Lower lobe of right lung (tissue), 2 donors: ENCODE results near the gene PRG3. TPM values are rescaled to one million over a fixed set of nuclear protein-coding genes. Genes with fewer than 3 reads are reported as not detected.

Source experiments
- ATAC-seq, 2 donors: fragments of 200-7000 bp; cut with Tn5 transposase; one replicate each; pipeline ENCODE4 v1.9.1; 2020 to 2022; ENCODE audit warnings: mild to moderate bottlenecking in 2 of 2, moderate library complexity in 2 of 2
- DNase-seq: peaks from one replicate; pipeline ENCODE4 v3.0.0-alpha.2; 2020
- H3K27ac ChIP-seq: fragments of 200-600 bp; one replicate; pipeline ENCODE4 v1.8.0; 2022
- H3K27me3 ChIP-seq: fragments of 200-600 bp; one replicate; pipeline ENCODE4 v1.8.0; 2022; ENCODE audit warnings: low read depth
- H3K36me3 ChIP-seq: fragments of 200-600 bp; one replicate; pipeline ENCODE4 v1.8.0; 2022; ENCODE audit warnings: mild to moderate bottlenecking
- H3K4me1 ChIP-seq: fragments of 200-600 bp; one replicate; pipeline ENCODE4 v1.8.0; 2022
- H3K4me3 ChIP-seq: fragments of 200-600 bp; one replicate; pipeline ENCODE4 v1.8.0; 2022; ENCODE audit warnings: mild to moderate bottlenecking
- H3K9me3 ChIP-seq: fragments of 200-600 bp; one replicate; pipeline ENCODE4 v1.8.0; 2022
- intact Hi-C: fragments of 100-400 bp; cut with DNase I; formaldehyde crosslinking; loops from one replicate; pipeline ENCODE4 v1.11.0; 2022
- total RNA-seq: library from RNA; stranded (reverse); fragmentation: NEBNext Ultra II Directional; extraction: Animal tissue kit (Norgen Biotek cat#: 25700); gene quantifications from one replicate; pipeline ENCODE4 v1.2.1, GENCODE V29; 2021
- TF ChIP-seq, protein P1 (sequence below): fragments of 200-600 bp; IDR thresholded peaks from one replicate; pipeline ENCODE4 v1.8.0; 2022; ENCODE audit warnings: antibody characterized with exemption, mild to moderate bottlenecking
- donor health status: DM: no; HTN: yes; CAD: no; lungs with severe emphysema.

PRG3 gene
- total RNA-seq, 1 donor from 2014 or later: not detected

DNA sequence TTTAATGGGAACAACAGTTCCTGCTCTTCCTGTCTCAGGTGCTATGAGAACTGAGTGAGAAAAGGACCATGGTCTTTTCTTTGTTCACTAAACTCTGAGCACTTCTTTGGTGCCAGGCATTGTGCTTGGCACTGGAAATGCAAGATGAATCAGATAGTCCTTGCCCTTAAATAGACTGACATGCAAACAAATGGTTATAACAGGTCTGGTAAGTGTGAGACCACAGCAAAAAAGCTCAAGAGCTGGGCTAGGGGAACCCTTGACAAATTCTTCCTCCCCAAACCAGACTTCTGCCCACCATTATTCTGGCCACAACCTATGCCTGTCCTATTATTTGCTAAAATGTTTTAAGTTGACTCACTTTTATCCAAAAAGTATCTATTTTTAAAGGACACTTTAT lies 40.9 kb upstream of the PRG3 start:
- Histone ChIP-seq H3K4me3 (no peak overlapping the region), H3K27ac (no peak overlapping the region), H3K4me1 (peaks cover 52% of the 10 kb centered on the region), H3K9me3 (no peaks in the 10 kb centered on the region), H3K27me3 (no peaks in the 10 kb centered on the region), H3K36me3 (peaks cover 81% of the 10 kb centered on the region)
- intact Hi-C loops: no loop called here
- ATAC-seq: no peak
- TF ChIP-seq, protein P1, sequence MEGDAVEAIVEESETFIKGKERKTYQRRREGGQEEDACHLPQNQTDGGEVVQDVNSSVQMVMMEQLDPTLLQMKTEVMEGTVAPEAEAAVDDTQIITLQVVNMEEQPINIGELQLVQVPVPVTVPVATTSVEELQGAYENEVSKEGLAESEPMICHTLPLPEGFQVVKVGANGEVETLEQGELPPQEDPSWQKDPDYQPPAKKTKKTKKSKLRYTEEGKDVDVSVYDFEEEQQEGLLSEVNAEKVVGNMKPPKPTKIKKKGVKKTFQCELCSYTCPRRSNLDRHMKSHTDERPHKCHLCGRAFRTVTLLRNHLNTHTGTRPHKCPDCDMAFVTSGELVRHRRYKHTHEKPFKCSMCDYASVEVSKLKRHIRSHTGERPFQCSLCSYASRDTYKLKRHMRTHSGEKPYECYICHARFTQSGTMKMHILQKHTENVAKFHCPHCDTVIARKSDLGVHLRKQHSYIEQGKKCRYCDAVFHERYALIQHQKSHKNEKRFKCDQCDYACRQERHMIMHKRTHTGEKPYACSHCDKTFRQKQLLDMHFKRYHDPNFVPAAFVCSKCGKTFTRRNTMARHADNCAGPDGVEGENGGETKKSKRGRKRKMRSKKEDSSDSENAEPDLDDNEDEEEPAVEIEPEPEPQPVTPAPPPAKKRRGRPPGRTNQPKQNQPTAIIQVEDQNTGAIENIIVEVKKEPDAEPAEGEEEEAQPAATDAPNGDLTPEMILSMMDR: no peak
- no peak for DNase-seq

DNA sequence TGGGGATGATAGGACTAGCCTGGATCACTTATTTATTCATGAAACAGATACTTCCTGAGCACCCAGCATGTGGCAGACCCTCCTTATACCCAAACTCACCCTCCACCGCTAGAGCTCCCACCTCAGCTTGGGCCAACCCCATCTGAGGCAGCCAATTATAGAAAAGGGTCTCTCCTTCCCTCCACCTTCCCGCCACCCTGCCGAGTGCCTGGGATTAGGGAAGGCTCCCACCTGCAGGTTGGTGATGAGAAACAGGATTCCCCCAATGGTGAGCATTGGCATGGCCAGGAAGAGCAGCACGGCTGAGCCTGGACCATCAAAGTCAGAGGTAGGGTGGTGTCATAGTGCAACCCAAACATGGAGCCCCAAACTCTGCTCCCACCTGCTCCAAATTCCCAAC lies 40.1 kb upstream of the PRG3 start:
- no peak overlapping the region for H3K4me3 ChIP-seq
- H3K27me3 ChIP-seq: no peaks in the 10 kb centered on the region
- H3K36me3 ChIP-seq: peaks cover 88% of the 10 kb centered on the region
- DNase-seq: no peak
- no peak for ATAC-seq
- H3K9me3 ChIP-seq: no peaks in the 10 kb centered on the region
- H3K4me1 ChIP-seq: peaks cover 50% of the 10 kb centered on the region
- H3K27ac ChIP-seq: no peak overlapping the region
- intact Hi-C loops: no loop called here
- TF ChIP-seq, protein P1: no peak

DNA sequence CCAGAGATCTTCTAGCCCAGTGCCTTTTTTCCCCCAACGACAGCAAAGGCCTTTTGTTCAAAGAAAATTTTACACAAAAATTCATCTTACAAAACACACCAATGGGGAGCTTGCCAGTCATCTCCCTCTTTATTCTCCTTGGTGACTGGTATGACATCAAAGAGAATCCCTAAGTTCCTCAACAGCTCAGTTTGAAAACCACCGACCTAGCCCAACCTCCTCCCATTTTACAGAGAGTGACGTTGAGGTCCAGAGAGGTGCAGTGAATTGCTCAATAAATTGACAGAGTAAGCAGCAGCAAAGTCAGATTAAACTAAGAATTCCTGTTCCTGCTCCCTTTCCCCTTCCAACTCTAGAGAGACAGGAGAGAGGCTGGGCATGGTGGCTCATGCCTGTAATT lies 38.2 kb upstream of the PRG3 start:
- H3K4me3 ChIP-seq: no peak overlapping the region
- TF ChIP-seq, protein P1: no peak
- DNase-seq (no peak), ATAC-seq (no peak)
- intact Hi-C loops: no loop called here
- no peaks in the 10 kb centered on the region for H3K9me3 ChIP-seq
- peaks cover 31% of the 10 kb centered on the region for H3K4me1 ChIP-seq
- H3K27ac ChIP-seq: no peak overlapping the region
- peaks cover 97% of the 10 kb centered on the region for H3K36me3 ChIP-seq
- H3K27me3 ChIP-seq: no peaks in the 10 kb centered on the region

DNA sequence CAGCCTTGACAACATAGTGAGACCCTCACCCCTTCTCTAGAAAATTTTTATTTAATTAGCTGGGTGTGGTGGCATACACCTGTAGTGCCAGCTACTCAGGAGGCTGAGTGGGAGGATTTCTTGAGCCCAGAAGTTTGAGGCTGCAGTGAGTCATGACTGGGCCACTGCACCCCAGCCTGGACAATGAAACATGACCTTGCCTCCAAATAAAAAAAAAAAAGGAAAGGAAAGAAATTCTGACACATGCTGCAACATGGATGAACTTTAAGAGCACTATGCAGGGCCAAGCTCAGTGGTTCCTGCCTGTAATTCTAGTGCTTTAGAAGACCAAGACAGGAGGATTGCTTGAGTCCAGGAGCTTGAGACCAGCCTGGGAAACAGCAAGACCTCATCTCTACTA lies 37.2 kb upstream of the PRG3 start:
- peaks cover 97% of the 10 kb centered on the region for H3K36me3 ChIP-seq

DNA sequence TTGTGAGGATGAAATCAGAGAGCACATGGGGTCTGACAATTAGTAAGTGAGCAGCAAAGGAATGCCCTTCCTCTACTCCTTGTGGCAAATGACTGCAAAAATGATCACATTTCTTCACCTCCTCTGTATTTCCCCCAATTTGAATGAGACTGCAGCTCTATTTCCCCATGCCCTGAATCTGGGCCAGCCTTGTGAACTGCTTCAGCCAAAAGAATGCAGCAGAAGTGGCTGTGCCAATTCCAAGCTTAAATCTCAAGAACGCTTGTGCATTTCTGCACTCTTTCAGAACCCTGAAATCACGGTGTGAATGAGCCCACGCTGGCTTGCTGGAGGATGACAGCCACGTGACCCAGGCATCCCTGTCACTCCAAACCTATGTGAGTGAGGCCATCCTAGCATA lies 36.1 kb upstream of the PRG3 start:
- intact Hi-C loops: no loop called here
- ATAC-seq: peak; percentile 50 to 72
- TF ChIP-seq, protein P1: no peak
- no peak for DNase-seq
- Histone ChIP-seq H3K27ac (no peak overlapping the region), H3K4me1 (peaks cover 18% of the 10 kb centered on the region), H3K9me3 (no peaks in the 10 kb centered on the region), H3K27me3 (no peaks in the 10 kb centered on the region), H3K4me3 (no peak overlapping the region), H3K36me3 (peaks cover 97% of the 10 kb centered on the region)

More for the DNA sequence above, 37.2 kb upstream of the PRG3 start:
- DNase-seq (no peak), ATAC-seq (no peak)
- Histone ChIP-seq H3K27ac (no peak overlapping the region), H3K4me1 (peaks cover 22% of the 10 kb centered on the region), H3K27me3 (no peaks in the 10 kb centered on the region), H3K9me3 (no peaks in the 10 kb centered on the region), H3K4me3 (no peak overlapping the region)
- TF ChIP-seq, protein P1: no peak
- intact Hi-C loops: no loop called here

DNA sequence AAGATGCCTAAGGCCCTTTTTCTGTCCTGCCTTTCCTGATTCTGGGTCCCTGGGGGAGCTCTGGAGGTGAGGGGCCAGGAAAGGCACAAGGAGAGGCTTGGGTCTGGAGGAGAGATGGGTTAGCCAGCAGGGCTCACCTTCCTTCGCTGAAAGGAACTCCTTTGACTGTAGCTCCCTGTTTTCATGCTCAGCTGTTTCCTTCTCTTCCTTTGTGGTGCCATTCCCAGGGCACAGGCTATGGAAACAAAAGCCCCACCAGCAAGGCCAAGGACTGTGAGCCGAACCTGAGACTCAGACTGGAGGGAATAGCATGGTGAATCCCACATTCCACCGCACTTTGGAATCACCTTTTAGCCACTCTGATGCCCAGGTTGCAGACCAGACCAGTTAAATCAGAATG lies 35.5 kb upstream of the PRG3 start:
- Histone ChIP-seq H3K9me3 (no peaks in the 10 kb centered on the region), H3K4me1 (peaks cover 18% of the 10 kb centered on the region), H3K27ac (no peak overlapping the region), H3K4me3 (no peak overlapping the region), H3K36me3 (peaks cover 100% of the 10 kb centered on the region), H3K27me3 (no peaks in the 10 kb centered on the region)
- TF ChIP-seq, protein P1: no peak
- ATAC-seq: no peak
- intact Hi-C loops: no loop called here
- no peak for DNase-seq
